ENCODE measurements around the gene PLPP1. TPM values are rescaled to one million over a fixed set of nuclear protein-coding genes. Genes with fewer than 3 reads are reported as not detected.

PLPP1 gene
- total RNA-seq, 2 experiments from 2014 or later, result 2.9 to 3.0 TPM

DNA sequence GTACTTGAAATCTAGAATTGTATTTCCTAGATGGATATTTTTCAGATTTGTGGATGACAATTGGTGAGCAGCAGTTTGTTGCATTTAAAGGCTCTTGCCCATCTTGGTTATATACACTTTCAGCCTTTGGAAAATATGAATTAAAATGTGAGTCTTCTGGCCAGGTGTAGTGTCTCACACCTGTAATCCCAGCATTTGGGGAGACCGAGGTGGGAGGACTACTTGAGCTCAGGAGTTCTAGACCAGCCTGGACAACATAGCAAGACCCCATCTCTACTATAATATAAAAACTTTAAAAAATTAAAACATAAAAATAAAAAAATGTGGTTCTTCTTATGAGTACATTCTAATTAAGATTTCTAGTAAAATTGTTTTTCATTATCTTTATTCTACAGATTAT lies 125.0 kb downstream of the PLPP1 start:
- intact Hi-C loops (cut with DNase I, micrococcal nuclease), result no loop called here
- ChIA-PET POLR2A (no interaction called here), CTCF (interaction anchor here (1.3 kb wide), 1 partner anchor 282 kb away, joined by 3 read pairs; no protein-coding TSS in a partner anchor)
- Mint-ChIP-seq H3K27ac (no peak overlapping the region), H3K27me3 (no peaks in the 10 kb centered on the region), H3K4me3 (no peak overlapping the region), H3K36me3 (ENCODE audit: low read depth) (peaks cover 80% of the 10 kb centered on the region), H3K9me3 (no peaks in the 10 kb centered on the region), H3K4me1 (ENCODE audit: low read depth) (peaks cover 6% of the 10 kb centered on the region)
- Histone ChIP-seq H3K9me3 (ENCODE audit: control insufficient read depth in 1 of 2, insufficient read depth in 1 of 2, low read length in 2 of 2) (no peaks in the 10 kb centered on the region), H3K27ac (ENCODE audit: low read depth in 1 of 2, low read length in 2 of 2) (no peak overlapping the region), H3K36me3 (ENCODE audit: insufficient read depth, low read length) (peaks cover 56% of the 10 kb centered on the region), H3K4me3 (ENCODE audit: low read length) (no peak overlapping the region), H3K27me3 (ENCODE audit: control insufficient read depth in 1 of 2, insufficient read depth in 2 of 2, low read length in 2 of 2) (no peaks in the 10 kb centered on the region), H3K4me1 (ENCODE audit: insufficient read depth, low read length) (no peaks in the 10 kb centered on the region)
- DNase-seq (no peak), ATAC-seq (ENCODE audit: poor library complexity) (no peak)
- TF ChIP-seq, protein P1, sequence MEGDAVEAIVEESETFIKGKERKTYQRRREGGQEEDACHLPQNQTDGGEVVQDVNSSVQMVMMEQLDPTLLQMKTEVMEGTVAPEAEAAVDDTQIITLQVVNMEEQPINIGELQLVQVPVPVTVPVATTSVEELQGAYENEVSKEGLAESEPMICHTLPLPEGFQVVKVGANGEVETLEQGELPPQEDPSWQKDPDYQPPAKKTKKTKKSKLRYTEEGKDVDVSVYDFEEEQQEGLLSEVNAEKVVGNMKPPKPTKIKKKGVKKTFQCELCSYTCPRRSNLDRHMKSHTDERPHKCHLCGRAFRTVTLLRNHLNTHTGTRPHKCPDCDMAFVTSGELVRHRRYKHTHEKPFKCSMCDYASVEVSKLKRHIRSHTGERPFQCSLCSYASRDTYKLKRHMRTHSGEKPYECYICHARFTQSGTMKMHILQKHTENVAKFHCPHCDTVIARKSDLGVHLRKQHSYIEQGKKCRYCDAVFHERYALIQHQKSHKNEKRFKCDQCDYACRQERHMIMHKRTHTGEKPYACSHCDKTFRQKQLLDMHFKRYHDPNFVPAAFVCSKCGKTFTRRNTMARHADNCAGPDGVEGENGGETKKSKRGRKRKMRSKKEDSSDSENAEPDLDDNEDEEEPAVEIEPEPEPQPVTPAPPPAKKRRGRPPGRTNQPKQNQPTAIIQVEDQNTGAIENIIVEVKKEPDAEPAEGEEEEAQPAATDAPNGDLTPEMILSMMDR (IDR thresholded peaks at IDR 0.05), result no peak

DNA sequence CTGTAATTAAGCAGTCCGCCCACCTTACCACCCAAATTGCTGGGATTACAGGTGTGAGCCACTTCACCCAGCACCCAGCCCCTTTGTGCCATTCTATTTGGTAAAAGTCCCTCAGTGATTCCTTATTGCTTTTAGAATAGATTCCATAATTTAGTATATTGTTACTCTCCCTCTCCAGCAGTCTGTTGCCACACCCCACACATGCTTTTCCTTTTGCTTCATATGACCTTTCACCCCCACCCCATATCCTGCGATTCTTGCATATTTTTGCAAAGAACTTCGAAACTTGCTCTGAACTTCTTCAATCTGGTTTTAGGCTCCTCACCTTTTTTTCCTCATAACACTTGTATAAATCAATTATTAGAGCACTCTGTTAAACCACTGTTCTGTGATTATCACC lies 126.8 kb downstream of the PLPP1 start:
- ChIA-PET POLR2A (interaction anchor here (0.9 kb wide), 1 partner anchor 20 kb away, joined by 3 read pairs; no protein-coding TSS in a partner anchor), CTCF (no interaction called here)
- Mint-ChIP-seq H3K4me1 (ENCODE audit: low read depth) (peaks cover 6% of the 10 kb centered on the region), H3K9me3 (no peaks in the 10 kb centered on the region), H3K27me3 (no peaks in the 10 kb centered on the region), H3K36me3 (ENCODE audit: low read depth) (peaks cover 81% of the 10 kb centered on the region), H3K27ac (no peak overlapping the region), H3K4me3 (no peak overlapping the region)
- Histone ChIP-seq H3K27ac (ENCODE audit: low read depth in 1 of 2, low read length in 2 of 2) (no peak overlapping the region), H3K4me3 (ENCODE audit: low read length) (no peak overlapping the region), H3K9me3 (ENCODE audit: control insufficient read depth in 1 of 2, insufficient read depth in 1 of 2, low read length in 2 of 2) (no peaks in the 10 kb centered on the region), H3K36me3 (ENCODE audit: insufficient read depth, low read length) (peaks cover 63% of the 10 kb centered on the region), H3K4me1 (ENCODE audit: insufficient read depth, low read length) (no peaks in the 10 kb centered on the region), H3K27me3 (ENCODE audit: control insufficient read depth in 1 of 2, insufficient read depth in 2 of 2, low read length in 2 of 2) (no peaks in the 10 kb centered on the region)
- ATAC-seq (ENCODE audit: poor library complexity) (no peak), DNase-seq (no peak)
- intact Hi-C loops (cut with DNase I, micrococcal nuclease), result loop anchor here (1.0 to 2.0 kb wide), 2 partner anchors 283 kb away; no protein-coding TSS in a partner anchor
- TF ChIP-seq, protein P1 (IDR thresholded peaks at IDR 0.05), result no peak

DNA sequence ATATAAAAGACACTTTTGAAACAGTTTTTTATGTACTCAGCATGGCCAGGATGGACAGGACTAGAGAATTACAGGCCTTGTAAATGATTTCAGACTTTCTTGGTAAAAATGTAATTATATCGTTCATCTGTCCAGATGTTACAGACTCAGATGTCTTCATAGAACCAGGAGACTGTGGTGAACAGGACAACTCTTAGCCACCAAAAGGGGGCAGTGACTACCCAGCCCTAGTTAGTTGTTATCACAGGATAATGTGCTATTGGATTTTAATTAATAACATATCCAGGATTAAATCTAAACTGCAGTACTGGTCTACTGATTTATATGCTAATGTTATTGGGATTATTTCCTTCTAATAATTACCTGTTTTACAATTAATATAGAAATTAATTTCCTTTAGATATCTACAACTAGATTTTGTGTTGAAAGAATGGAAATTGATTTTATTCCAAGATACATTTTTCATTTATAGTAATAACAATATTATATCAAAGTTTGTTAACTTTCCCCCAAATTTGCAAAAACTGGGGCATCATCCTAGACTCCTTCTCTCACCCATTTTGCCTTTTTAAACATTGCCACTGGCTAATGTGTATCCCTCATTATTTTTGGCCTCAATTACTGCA lies 127.6 kb downstream of the PLPP1 start:
- Mint-ChIP-seq H3K27ac (no peak overlapping the region), H3K36me3 (ENCODE audit: low read depth) (peaks cover 84% of the 10 kb centered on the region), H3K4me1 (ENCODE audit: low read depth) (peaks cover 6% of the 10 kb centered on the region), H3K4me3 (no peak overlapping the region), H3K27me3 (no peaks in the 10 kb centered on the region), H3K9me3 (no peaks in the 10 kb centered on the region)
- ChIA-PET CTCF (no interaction called here), POLR2A (no interaction called here)
- Histone ChIP-seq H3K27ac (ENCODE audit: low read depth in 1 of 2, low read length in 2 of 2) (no peak overlapping the region), H3K4me1 (ENCODE audit: insufficient read depth, low read length) (no peaks in the 10 kb centered on the region), H3K27me3 (ENCODE audit: control insufficient read depth in 1 of 2, insufficient read depth in 2 of 2, low read length in 2 of 2) (no peaks in the 10 kb centered on the region), H3K4me3 (ENCODE audit: low read length) (no peak overlapping the region), H3K36me3 (ENCODE audit: insufficient read depth, low read length) (peaks cover 64% of the 10 kb centered on the region), H3K9me3 (ENCODE audit: control insufficient read depth in 1 of 2, insufficient read depth in 1 of 2, low read length in 2 of 2) (no peaks in the 10 kb centered on the region)
- intact Hi-C loops (cut with DNase I, micrococcal nuclease), result loop anchor here (1.0 to 2.0 kb wide), 2 partner anchors 284 kb away; no protein-coding TSS in a partner anchor
- DNase-seq (peak in 4 of 14 experiments; percentile 20 to 55 (median 41)), ATAC-seq (ENCODE audit: poor library complexity) (peak; percentile 54)
- TF ChIP-seq, protein P1 (IDR thresholded peaks at IDR 0.05), result peak; percentile 41
